GM18499 (cell line): ENCODE data around the gene HK1.
"Not testable (repeated sequence)": the region's sequence is repeated elsewhere in the genome, so short reads cannot be mapped to it uniquely, and the experiment has no call there.

Experiments
- ATAC-seq: cut with Tn5 transposase; IDR thresholded peaks from one replicate; pipeline ENCODE4 v1.9.1; 2021; ENCODE audit warnings: moderate number of reproducible peaks; ENCODE audit not compliant: insufficient read depth, unreplicated experiment

The HK1 gene

GRCh38 chr10:69253171-69253570 lies 25.1 kb upstream of the HK1 start:
- ATAC-seq: no peak

GRCh38 chr10:69254877-69255276 lies 23.4 kb upstream of the HK1 start:
- no peak for ATAC-seq

- ATAC-seq: no peak
Measured at GRCh38 chr10:69259547-69260243, 18.6 kb upstream of the HK1 start.

GRCh38 chr10:69261184-69261583 lies 17.1 kb upstream of the HK1 start:
- no peak for ATAC-seq

- ATAC-seq: no peak
Measured at GRCh38 chr10:69262292-69262751, 16.0 kb upstream of the HK1 start.

- ATAC-seq: no peak
Measured at GRCh38 chr10:69265521-69265920, 12.8 kb upstream of the HK1 start.

- ATAC-seq: no peak
Measured at GRCh38 chr10:69268761-69269416, 9.4 kb upstream of the HK1 start.

- ATAC-seq: no peak
Measured at GRCh38 chr10:69269761-69270160, 8.5 kb upstream of the HK1 start.

- ATAC-seq: no peak
Measured at GRCh38 chr10:69270990-69271389, 7.3 kb upstream of the HK1 start.

GRCh38 chr10:69272624-69273023 lies 5.7 kb upstream of the HK1 start:
- ATAC-seq: no peak

GRCh38 chr10:69275444-69275843 lies 2.9 kb upstream of the HK1 start:
- no peak for ATAC-seq

- ATAC-seq: no peak
Measured at GRCh38 chr10:69276503-69276902, 1.8 kb upstream of the HK1 start.

GRCh38 chr10:69279110-69279509 lies 814 bp downstream of the HK1 start:
- ATAC-seq: no peak

GRCh38 chr10:69281507-69282413 lies 3.5 kb downstream of the HK1 start:
- ATAC-seq: no peak

GRCh38 chr10:69284402-69284801 lies 6.1 kb downstream of the HK1 start:
- not testable (repeated sequence) for ATAC-seq

- ATAC-seq: no peak
Measured at GRCh38 chr10:69285699-69286098, 7.4 kb downstream of the HK1 start.

- no peak for ATAC-seq
Measured at GRCh38 chr10:69287181-69287580, 8.9 kb downstream of the HK1 start.

GRCh38 chr10:69290993-69291392 lies 12.7 kb downstream of the HK1 start:
- no peak for ATAC-seq

GRCh38 chr10:69292459-69292858 lies 14.2 kb downstream of the HK1 start:
- ATAC-seq: no peak

GRCh38 chr10:69295027-69295636 lies 16.8 kb downstream of the HK1 start:
- ATAC-seq: no peak

GRCh38 chr10:69303632-69304051 lies 25.3 kb downstream of the HK1 start:
- no peak for ATAC-seq
